NCI-H1105 treated with DMSO at 0.1 percent for 48 hours (cell line): Measurements from ENCODE around the gene PDLIM7.
A peak's percentile ranks its signal among the peaks of the same experiment; 100 is the strongest.
"Not testable (repeated sequence)": the region's sequence is repeated elsewhere in the genome, so short reads cannot be mapped to it uniquely, and the experiment has no call there.

ENCODE experiments used
- DNase-seq: peaks from one replicate; lab custom pipeline; 2025; lab: John Stamatoyannopoulos, UW

PDLIM7 gene

GRCh38 chr5:177490311-177490991 lies 7.0 kb downstream of the PDLIM7 start:
- DNase-seq, result no peak

DNA sequence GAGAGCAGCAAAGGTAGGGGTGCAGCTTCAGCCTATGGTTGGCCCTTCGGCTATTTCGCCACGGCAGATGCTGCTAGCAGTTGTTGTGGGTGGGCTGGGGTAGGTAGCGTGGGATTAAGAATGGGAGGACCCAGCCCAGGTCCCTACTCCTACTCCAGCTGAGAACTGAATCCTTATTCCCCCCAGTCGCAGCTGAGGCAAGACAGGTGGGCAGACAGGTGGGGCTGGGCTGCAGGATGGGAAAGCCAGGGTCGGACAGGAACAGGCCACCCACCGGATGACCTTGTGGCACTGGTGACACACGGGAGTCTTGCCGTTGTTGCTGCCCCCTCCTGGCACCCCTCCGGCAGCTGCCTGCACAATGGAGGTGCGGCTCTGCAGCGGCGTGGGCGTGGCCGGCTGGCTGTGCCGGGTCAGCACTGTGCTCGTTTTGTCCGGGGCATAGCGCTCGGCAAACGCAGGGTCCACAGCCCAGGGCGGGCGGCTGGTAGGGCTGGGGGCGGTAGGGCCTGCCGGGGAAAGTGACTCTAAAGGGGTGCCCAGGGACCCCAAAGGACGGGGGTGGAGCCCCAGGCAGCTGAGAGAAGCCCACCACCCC lies 8.2 kb downstream of the PDLIM7 start:
- DNase-seq, result no peak

DNA sequence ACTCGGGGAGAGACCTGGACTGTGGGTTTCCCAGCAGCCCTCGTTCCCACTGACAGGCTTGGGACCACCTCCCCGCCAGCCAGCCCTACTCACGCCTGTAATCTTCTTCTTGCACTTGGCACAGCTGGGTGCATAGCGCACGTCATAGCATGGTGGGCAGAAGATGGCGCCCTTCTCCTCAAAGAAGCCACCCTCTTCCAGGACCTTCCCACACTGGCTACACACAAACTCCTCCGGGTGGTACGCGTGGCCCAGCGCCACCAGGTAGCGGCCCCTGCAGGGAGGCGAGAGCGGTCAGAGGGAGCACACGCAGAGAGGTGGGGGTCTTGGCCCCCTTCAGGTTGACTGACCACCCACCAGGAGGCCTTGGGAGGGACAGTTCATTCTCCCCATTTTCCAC lies 9.4 kb downstream of the PDLIM7 start:
- DNase-seq, result no peak

DNA sequence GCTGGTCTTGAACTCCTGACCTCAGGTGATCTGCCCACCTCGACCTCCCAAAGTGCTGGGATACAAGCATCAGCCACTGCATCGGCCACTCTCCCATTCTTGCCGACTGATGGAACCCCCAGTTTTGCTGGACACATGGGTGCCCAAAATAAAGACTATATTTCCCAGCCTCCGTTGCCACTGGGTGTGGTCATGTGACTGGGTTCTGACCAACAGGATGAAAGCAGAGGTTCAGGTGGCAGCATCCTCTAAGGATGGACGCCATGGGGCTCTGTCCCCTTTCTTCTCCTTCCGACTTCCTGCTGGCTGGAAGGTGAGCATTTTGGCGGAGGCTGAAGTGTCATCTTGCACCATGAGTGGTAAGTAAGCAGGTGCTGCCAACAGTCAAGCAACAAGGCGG lies 10.3 kb downstream of the PDLIM7 start:
- DNase-seq, result no peak

GRCh38 chr5:177486256-177486655 lies 11.1 kb downstream of the PDLIM7 start:
- DNase-seq, result no peak

GRCh38 chr5:177485753-177486152 lies 11.7 kb downstream of the PDLIM7 start:
- DNase-seq, result not testable (repeated sequence)

GRCh38 chr5:177484902-177485549 lies 12.4 kb downstream of the PDLIM7 start:
- no peak for DNase-seq

DNA sequence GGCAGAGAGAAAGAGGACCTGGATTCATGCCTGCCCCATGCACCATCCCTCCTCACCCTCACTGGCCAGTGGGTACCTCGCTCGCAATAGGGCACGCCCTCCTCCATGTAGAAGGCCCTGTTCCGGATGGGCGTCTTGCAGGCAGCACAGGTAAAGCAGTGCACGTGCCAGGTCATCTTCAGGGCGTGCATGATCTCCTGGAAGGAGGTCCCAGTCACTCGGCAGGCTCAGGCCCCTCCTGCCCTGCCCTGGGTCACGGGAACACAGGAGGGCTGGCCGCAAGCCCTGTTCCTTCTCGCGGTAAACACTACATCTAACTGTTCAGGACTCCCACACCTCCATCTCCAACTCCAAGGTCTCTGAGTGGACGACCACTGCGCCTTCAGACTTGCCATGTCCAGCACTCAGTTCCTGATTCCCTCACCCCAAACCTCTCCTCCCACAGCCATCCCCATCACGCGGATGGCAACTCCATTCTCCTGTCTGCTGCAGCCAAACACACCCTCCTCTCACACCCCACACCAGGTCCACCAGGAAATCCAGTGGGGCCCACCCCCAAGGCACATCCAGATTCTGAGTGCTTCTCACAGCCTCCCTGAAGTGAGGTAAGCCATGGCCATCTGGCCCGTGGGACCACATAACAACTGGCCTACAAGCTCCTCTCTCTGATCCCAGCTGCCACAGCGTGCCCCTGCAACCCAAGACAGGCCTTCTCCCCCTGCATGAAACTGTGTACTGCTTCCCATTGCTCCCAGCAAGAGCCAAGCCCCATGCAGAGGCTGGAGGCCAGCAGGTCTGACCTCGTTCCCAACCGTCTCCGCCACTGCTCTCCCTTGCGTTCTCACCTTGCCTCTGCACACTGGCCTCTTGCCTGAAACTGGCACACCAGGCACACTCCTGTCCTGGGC lies 13.2 kb downstream of the PDLIM7 start:
- DNase-seq, result no peak

GRCh38 chr5:177483042-177483441 lies 14.4 kb downstream of the PDLIM7 start:
- DNase-seq, result no peak

GRCh38 chr5:177482359-177482795 lies 15.0 kb downstream of the PDLIM7 start:
- DNase-seq, result no peak

DNA sequence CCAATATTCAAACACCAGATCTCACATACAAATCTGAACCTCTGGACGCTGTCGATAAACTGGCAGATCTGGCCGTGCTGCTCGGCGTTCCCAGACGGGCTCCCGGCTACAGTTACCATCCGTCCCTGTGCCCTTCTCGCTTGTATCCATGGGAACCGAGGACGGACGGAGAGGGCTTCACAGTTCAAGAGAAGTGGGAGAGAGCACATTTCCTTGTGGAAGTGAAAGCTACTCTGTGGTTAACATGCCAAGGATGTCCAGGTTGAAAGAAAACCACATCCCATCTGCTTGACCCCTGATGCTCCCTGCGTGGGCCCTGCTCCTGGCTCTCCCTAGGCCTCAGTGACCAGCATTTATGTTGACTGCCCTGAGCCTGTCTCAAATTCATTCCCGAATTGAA lies 17.6 kb downstream of the PDLIM7 start:
- no peak for DNase-seq

DNA sequence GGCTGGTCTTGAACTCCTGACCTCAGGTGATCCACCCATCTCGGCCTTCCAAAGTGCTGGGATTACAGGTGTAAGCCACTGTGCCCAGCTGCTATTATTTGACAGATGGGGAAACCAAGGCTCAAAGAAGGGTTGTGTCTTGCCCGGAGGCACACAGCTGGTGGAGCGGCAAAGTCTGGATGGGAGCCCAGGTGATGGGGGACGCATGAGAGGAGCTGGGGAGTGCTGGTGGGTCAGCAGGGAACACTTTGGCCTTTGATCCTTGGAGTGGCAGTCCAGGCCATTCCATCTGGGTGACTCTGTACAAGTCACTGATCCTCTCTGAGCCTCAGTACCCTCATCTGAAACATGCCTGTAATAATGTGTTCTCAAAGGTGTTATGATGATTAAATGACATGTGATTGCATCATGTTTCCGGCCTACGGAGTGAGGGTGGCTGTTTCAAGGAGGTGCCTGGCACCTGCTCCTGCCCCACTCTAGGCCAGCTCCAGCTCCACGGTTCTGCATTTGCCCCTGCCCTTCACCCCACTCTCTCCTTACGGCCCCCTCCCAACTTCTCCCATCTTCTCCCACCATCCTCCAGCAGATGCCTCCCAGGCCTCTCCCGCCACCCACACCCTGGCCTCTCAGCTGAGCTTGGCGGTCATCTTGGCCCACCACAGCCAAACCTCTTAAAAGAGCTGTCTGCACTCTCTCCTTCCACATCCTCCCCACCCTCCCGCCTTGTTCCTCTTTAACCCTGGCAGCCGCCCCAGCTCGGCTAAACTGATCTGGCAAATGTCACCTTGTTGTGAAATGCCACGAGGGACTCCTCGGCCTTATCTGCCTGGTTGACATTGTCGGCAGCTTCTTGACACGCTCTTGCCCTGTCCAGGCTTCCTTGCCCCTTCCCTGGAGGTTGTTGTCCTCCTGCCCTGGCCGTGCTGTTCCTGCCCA lies 18.4 kb downstream of the PDLIM7 start:
- no peak for DNase-seq

DNA sequence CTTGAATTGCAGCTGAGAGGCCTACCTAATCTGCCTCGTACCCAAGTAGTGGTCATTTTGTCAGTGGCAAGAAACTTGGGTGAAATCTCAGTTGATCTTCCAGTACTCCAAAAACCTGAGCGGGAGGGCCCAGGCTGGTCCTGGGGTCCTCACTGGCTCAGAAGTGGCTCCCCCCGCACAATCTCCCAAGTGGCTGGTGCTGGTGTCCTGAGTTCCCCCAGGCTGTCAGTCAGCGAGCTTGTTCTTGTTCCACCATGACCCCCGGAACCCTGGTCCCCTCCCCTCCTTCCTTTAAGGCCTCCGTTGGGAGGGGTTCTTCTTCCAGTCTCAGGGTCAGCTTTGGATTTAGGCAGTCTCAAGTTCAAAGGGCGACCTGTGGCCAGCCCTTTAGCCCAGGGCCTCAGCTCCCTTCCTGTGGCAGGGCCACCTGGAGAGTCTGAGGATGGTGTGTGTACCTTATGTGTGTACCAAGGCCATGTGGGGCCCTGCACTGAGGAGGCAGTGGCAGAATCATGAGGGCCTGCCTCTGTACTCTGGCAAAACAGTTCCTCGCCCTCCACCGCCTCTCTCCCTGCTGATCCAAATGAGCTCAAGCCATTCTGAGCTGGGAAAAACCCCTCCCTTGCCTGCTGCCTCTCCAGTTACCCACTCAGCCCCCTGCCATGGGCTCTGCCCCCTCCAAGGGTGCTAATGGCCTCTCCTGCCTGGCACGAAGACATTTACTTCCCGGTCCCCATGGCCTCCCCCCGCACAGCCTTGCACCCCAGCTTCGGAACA lies 19.5 kb downstream of the PDLIM7 start:
- DNase-seq, result no peak

DNA sequence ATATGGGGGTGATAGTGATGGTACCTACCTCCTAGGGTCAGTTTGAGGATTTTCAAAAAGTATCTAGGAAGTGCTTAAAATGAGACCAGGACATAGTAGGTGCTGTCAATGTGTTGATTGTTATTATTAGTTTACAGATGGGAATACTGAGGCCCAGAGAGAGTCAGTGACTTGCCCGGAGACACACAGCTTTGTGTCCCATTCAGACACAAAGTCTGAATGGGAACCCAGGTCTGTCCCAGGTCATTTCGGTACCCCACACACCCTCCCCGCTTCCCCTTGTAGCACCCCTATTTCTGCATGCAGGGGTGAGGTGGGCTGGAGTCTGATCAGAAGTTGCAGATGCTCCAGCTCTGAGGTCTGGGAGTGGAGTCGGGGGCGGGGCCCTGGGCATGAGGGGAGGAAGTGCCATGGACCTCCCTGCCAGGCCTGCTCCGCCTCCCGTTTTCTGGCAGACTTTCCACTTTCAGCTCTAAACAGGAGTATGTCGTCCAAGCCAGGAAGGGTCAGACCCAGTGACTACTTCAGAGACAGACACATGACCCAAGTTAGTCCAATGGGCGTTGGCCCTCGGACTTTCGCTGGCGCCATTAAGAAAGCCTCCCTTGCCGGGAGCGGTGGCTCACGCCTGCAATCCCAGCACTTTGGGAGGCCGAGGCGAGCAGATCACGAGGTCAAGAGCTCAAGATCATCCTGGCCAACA lies 20.7 kb downstream of the PDLIM7 start:
- DNase-seq, result no peak

GRCh38 chr5:177475563-177476427 lies 21.6 kb downstream of the PDLIM7 start:
- DNase-seq, result no peak

- no peak for DNase-seq
Observed at GRCh38 chr5:177474846-177475562, 22.4 kb downstream of the PDLIM7 start.

GRCh38 chr5:177474002-177474476 lies 23.4 kb downstream of the PDLIM7 start:
- no peak for DNase-seq

- DNase-seq, result peak; percentile 33
Observed at GRCh38 chr5:177473443-177474001, 23.9 kb downstream of the PDLIM7 start, which contains the start of gene DBN1. TSS of gene DBN1 (minus strand) at chr5:177473634. CDS start at chr5:177473521, 113 bp downstream.
